H1 (cell line): ENCODE data around the gene KIF1B. TPM values are rescaled to one million over a fixed set of nuclear protein-coding genes. Genes with fewer than 3 reads are reported as not detected.

Source experiments
- CREB1 ChIP-seq: IDR thresholded peaks from 2 replicates; pipeline ENCODE4 v1.6.1; 2012; ENCODE audit warnings: inconsistent platforms
- POLR2A ChIP-seq, 2 experiments: IDR thresholded peaks; 1 replicate in 1 of 2; 2 replicates in 1 of 2; pipeline ENCODE4 v1.6.1; 2011; ENCODE audit warnings: low read depth in 2 of 2, low read length in 2 of 2, mild to moderate bottlenecking in 2 of 2; ENCODE audit errors: control extremely low read depth in 1 of 2
- POU5F1 ChIP-seq: IDR thresholded peaks from 2 replicates; pipeline ENCODE4 v1.6.1; 2011; ENCODE audit warnings: low read depth, mild to moderate bottlenecking, low read length, moderate library complexity
- RBBP5 ChIP-seq: IDR thresholded peaks from 2 replicates; pipeline ENCODE4 v1.7.1; 2012; ENCODE audit warnings: low read depth, mild to moderate bottlenecking, inconsistent platforms, low read length, moderate library complexity, borderline replicate concordance
- RXRA ChIP-seq: IDR thresholded peaks from 2 replicates; pipeline ENCODE4 v1.6.1; 2011; ENCODE audit warnings: low read depth, mild to moderate bottlenecking, low read length, moderate library complexity; ENCODE audit not compliant: insufficient read depth
- SIN3A ChIP-seq, 2 experiments: IDR thresholded peaks in 1 of 2; conservative IDR thresholded peaks in 1 of 2; 2 replicates each; pipeline ENCODE4 v1.6.1; 2011 to 2012; ENCODE audit warnings: low read length in 2 of 2, improper control_type of control experiment in 1 of 2, low read depth in 1 of 2, mild to moderate bottlenecking in 1 of 2
- SP1 ChIP-seq: IDR thresholded peaks from 2 replicates; pipeline ENCODE4 v1.6.1; 2011; ENCODE audit warnings: low read depth, low read length
- TAF1 ChIP-seq: IDR thresholded peaks from 2 replicates; pipeline ENCODE4 v1.6.1; 2011; ENCODE audit warnings: mild to moderate bottlenecking, low read depth, low read length
- polyA plus RNA-seq, 7 experiments: library from polyadenylated mRNA; depleted of rRNA in 3 of 7; stranded (reverse) in 5 of 7; unstranded in 2 of 7; fragments of >200 nt in 5 of 7; fragments of 200-250 nt in 2 of 7; gene quantifications; 1 replicate in 5 of 7; 2 replicates in 1 of 7; 4 replicates in 1 of 7; pipeline versions ENCODE4 v1.2.1 to v1.2.3, GENCODE V29; 2011 to 2013; ENCODE audit warnings: missing spikeins in 2 of 7, mixed read lengths in 2 of 7
- total RNA-seq: library from RNA; stranded (reverse); fragmentation: NEBNext Ultra II Directional; extraction: Animal tissue kit (Norgen Biotek cat#: 25700); gene quantifications from 2 replicates; pipeline ENCODE4 v1.2.1, GENCODE V29; 2021
- TF ChIP-seq, protein P1 (sequence below): fragments of 300-600 bp; sonication (generic); IDR thresholded peaks from 2 replicates; pipeline ENCODE4 v1.7.1; 2012; ENCODE audit warnings: low read length, moderate library complexity, mild to moderate bottlenecking, inconsistent platforms; ENCODE audit not compliant: insufficient replicate concordance

Gene KIF1B
- total and polyA plus RNA-seq, 2 of the 8 experiments (the other 6 are each of a cell fraction or from before 2014, with no cell fraction given): 39.1 to 74.2 TPM

DNA sequence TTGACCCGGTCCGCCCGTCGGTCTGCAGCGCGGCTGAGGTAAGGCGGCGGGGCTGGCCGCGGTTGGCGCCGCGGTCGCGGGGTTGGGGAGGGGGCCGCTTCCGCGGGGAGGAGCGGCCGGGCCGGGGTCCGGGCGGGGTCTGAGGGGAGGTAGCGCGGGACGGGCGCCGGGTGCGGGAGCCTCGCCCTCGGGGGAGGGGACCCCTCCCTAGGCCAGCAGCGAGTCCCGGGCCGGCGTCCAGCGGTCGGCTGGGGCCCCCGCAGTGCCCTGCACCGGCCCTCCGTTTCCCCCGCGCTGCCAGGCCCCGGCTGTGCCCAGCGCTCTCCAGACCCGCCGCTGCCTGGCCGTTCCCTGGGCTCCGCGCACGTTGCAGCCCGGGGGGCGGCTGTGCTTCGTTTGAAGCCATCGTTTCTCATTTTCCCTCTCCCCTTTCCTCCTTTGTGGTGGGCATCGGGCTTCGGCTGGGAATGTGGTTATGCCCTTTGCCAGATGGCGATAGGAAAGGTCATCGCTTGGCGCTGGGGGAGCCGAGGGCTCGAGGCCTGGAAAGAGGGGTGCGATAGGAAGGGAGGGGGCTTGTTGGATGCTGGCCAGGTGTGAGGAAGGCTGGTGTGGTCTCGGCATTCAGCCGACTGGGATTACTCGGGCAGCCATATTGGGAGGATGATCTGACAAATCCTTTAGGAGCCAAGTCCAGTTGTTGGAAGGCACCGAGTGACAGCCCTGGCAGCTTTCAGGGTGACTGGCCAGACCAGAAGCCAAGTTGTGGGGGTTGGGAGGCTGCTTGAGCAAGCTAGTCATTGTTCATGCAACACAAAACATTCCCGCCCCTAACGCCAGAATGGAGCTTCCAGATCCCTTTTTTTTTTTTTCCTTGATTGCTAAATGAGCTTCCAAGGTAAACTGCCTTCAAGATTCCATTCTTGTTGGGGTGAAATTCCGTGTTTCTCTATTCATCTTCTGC is 753 bp downstream of the KIF1B start (continued):
- TF ChIP-seq, protein P1, sequence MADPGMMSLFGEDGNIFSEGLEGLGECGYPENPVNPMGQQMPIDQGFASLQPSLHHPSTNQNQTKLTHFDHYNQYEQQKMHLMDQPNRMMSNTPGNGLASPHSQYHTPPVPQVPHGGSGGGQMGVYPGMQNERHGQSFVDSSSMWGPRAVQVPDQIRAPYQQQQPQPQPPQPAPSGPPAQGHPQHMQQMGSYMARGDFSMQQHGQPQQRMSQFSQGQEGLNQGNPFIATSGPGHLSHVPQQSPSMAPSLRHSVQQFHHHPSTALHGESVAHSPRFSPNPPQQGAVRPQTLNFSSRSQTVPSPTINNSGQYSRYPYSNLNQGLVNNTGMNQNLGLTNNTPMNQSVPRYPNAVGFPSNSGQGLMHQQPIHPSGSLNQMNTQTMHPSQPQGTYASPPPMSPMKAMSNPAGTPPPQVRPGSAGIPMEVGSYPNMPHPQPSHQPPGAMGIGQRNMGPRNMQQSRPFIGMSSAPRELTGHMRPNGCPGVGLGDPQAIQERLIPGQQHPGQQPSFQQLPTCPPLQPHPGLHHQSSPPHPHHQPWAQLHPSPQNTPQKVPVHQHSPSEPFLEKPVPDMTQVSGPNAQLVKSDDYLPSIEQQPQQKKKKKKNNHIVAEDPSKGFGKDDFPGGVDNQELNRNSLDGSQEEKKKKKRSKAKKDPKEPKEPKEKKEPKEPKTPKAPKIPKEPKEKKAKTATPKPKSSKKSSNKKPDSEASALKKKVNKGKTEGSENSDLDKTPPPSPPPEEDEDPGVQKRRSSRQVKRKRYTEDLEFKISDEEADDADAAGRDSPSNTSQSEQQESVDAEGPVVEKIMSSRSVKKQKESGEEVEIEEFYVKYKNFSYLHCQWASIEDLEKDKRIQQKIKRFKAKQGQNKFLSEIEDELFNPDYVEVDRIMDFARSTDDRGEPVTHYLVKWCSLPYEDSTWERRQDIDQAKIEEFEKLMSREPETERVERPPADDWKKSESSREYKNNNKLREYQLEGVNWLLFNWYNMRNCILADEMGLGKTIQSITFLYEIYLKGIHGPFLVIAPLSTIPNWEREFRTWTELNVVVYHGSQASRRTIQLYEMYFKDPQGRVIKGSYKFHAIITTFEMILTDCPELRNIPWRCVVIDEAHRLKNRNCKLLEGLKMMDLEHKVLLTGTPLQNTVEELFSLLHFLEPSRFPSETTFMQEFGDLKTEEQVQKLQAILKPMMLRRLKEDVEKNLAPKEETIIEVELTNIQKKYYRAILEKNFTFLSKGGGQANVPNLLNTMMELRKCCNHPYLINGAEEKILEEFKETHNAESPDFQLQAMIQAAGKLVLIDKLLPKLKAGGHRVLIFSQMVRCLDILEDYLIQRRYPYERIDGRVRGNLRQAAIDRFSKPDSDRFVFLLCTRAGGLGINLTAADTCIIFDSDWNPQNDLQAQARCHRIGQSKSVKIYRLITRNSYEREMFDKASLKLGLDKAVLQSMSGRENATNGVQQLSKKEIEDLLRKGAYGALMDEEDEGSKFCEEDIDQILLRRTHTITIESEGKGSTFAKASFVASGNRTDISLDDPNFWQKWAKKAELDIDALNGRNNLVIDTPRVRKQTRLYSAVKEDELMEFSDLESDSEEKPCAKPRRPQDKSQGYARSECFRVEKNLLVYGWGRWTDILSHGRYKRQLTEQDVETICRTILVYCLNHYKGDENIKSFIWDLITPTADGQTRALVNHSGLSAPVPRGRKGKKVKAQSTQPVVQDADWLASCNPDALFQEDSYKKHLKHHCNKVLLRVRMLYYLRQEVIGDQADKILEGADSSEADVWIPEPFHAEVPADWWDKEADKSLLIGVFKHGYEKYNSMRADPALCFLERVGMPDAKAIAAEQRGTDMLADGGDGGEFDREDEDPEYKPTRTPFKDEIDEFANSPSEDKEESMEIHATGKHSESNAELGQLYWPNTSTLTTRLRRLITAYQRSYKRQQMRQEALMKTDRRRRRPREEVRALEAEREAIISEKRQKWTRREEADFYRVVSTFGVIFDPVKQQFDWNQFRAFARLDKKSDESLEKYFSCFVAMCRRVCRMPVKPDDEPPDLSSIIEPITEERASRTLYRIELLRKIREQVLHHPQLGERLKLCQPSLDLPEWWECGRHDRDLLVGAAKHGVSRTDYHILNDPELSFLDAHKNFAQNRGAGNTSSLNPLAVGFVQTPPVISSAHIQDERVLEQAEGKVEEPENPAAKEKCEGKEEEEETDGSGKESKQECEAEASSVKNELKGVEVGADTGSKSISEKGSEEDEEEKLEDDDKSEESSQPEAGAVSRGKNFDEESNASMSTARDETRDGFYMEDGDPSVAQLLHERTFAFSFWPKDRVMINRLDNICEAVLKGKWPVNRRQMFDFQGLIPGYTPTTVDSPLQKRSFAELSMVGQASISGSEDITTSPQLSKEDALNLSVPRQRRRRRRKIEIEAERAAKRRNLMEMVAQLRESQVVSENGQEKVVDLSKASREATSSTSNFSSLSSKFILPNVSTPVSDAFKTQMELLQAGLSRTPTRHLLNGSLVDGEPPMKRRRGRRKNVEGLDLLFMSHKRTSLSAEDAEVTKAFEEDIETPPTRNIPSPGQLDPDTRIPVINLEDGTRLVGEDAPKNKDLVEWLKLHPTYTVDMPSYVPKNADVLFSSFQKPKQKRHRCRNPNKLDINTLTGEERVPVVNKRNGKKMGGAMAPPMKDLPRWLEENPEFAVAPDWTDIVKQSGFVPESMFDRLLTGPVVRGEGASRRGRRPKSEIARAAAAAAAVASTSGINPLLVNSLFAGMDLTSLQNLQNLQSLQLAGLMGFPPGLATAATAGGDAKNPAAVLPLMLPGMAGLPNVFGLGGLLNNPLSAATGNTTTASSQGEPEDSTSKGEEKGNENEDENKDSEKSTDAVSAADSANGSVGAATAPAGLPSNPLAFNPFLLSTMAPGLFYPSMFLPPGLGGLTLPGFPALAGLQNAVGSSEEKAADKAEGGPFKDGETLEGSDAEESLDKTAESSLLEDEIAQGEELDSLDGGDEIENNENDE: no peak
- TF ChIP-seq TAF1 (peak; percentile 19; the same call in 1 of the 2 replicates), SIN3A (conservative IDR thresholded peaks at IDR 0.05 in 1 of 2, IDR thresholded peaks at IDR 0.05 in 1 of 2; ENCODE audit: low read depth in 1 of 2, low read length in 2 of 2) (peak in 1 of 2 experiments; percentile 77; a peak in 1 of 4 replicates), POLR2A (IDR thresholded peaks at IDR 0.05; ENCODE audit: control extremely low read depth in 1 of 2, low read depth in 2 of 2, low read length in 2 of 2) (peak; percentile 29 to 51; a peak in 2 of 3 replicates), POU5F1 (no peak), RBBP5 (no peak; the same call in 1 of the 2 replicates), RXRA (no peak), SP1 (no peak), CREB1 (no peak; the same call in 1 of the 2 replicates)
